GM23338 (cell line): ENCODE measurements around the gene IFT52. TPM values are rescaled to one million over a fixed set of nuclear protein-coding genes. Genes with fewer than 3 reads are reported as not detected.

Source experiments
- ATAC-seq: fragments of 200-7000 bp; cut with Tn5 transposase; 3 replicates; pipeline ENCODE4 v1.9.1; 2020
- DNase-seq: peaks from one replicate; pipeline ENCODE4 v3.0.0-alpha.2; 2015; ENCODE audit warnings: low spot score
- H2AFZ ChIP-seq: fragments of 200-600 bp; sonication (generic); 2 replicates; pipeline ENCODE4 v1.8.0; 2016; ENCODE audit warnings: antibody characterized with exemption, mild to moderate bottlenecking, moderate library complexity
- H3F3A ChIP-seq: fragments of 200-600 bp; sonication (generic); replicated peaks from 2 replicates; pipeline ENCODE4 v1.8.0; 2017; ENCODE audit warnings: antibody characterized with exemption, mixed run types, low read depth
- H3K27ac ChIP-seq: fragments of 200-600 bp; sonication (generic); 2 replicates; pipeline ENCODE4 v1.6.1; 2016; ENCODE audit warnings: low read depth
- H3K27me3 ChIP-seq: fragments of 200-600 bp; sonication (generic); 2 replicates; pipeline ENCODE4 v1.8.0; 2016; ENCODE audit warnings: mild to moderate bottlenecking, mixed run types, moderate library complexity; ENCODE audit not compliant: insufficient read depth
- H3K36me3 ChIP-seq: fragments of 200-600 bp; sonication (generic); 2 replicates; pipeline ENCODE4 v1.8.0; 2016; ENCODE audit warnings: mild to moderate bottlenecking; ENCODE audit not compliant: insufficient read depth
- H3K4me1 ChIP-seq: fragments of 200-600 bp; sonication (generic); 2 replicates; pipeline ENCODE4 v1.8.0; 2016; ENCODE audit warnings: mild to moderate bottlenecking, moderate library complexity; ENCODE audit not compliant: insufficient read depth
- H3K4me2 ChIP-seq: fragments of 200-600 bp; sonication (generic); 2 replicates; pipeline ENCODE4 v1.7.1; 2017; ENCODE audit warnings: mixed run types
- H3K4me3 ChIP-seq: fragments of 200-600 bp; sonication (generic); 2 replicates; pipeline ENCODE4 v1.6.1; 2016; ENCODE audit warnings: mixed run types
- H3K79me2 ChIP-seq: fragments of 200-600 bp; sonication (generic); replicated peaks from 2 replicates; pipeline ENCODE4 v1.8.0; 2017; ENCODE audit warnings: mild to moderate bottlenecking; ENCODE audit not compliant: insufficient read depth
- H3K9me2 ChIP-seq: fragments of 200-600 bp; sonication (generic); 2 replicates; pipeline ENCODE4 v1.8.0; 2017; ENCODE audit not compliant: insufficient read depth
- H4K20me1 ChIP-seq: fragments of 200-600 bp; sonication (generic); replicated peaks from 2 replicates; pipeline ENCODE4 v1.8.0; 2017; ENCODE audit warnings: mild to moderate bottlenecking; ENCODE audit not compliant: insufficient read depth
- H3K27ac Mint-ChIP-seq: 2 replicates; pipeline ENCODE4 v1.8.0; 2020; ENCODE audit warnings: inconsistent platforms, mild to moderate bottlenecking, moderate library complexity, mixed read lengths
- H3K27me3 Mint-ChIP-seq: 3 replicates; pipeline ENCODE4 v1.8.0; 2022; ENCODE audit warnings: low read depth, mild to moderate bottlenecking, moderate library complexity, mixed read lengths, inconsistent platforms; ENCODE audit not compliant: insufficient read depth, poor library complexity
- H3K36me3 Mint-ChIP-seq: 3 replicates; pipeline ENCODE4 v1.8.0; 2021; ENCODE audit warnings: low read depth, mild to moderate bottlenecking, inconsistent platforms, moderate library complexity, mixed read lengths
- H3K4me1 Mint-ChIP-seq: 3 replicates; pipeline ENCODE4 v1.8.0; 2020; ENCODE audit warnings: mild to moderate bottlenecking, inconsistent platforms, mixed read lengths
- H3K4me3 Mint-ChIP-seq: 3 replicates; pipeline ENCODE4 v1.8.0; 2021; ENCODE audit warnings: moderate library complexity, mild to moderate bottlenecking, inconsistent platforms, mixed read lengths
- H3K9me3 Mint-ChIP-seq: 3 replicates; pipeline ENCODE4 v1.8.0; 2020; ENCODE audit warnings: moderate library complexity, mild to moderate bottlenecking, inconsistent platforms, mixed read lengths
- CREB1 ChIP-seq: fragments of 250-450 bp; sonication (Bioruptor Pico); IDR thresholded peaks from 2 replicates; pipeline ENCODE4 v1.5.0; 2020; ENCODE audit warnings: low read depth, mild to moderate bottlenecking, moderate library complexity
- CTCF ChIP-seq, 2 experiments: fragments of 200-600 bp in 1 of 2; sonication (generic) in 1 of 2; conservative IDR thresholded peaks; 2 replicates each; pipeline versions ENCODE4 v1.5.1 to v1.6.1; 2016 to 2017; ENCODE audit warnings: antibody characterized with exemption in 2 of 2, low read depth in 2 of 2, mild to moderate bottlenecking in 2 of 2, moderate library complexity in 1 of 2
- ETS1 ChIP-seq: IDR thresholded peaks from 2 replicates; pipeline ENCODE4 v1.6.1; 2016; ENCODE audit warnings: antibody characterized with exemption
- EZH2 ChIP-seq: fragments of 200-600 bp; sonication (generic); IDR thresholded peaks from one replicate; pipeline ENCODE4 v1.8.0; 2017; ENCODE audit warnings: antibody characterized with exemption, mild to moderate bottlenecking, low read depth; ENCODE audit not compliant: unreplicated experiment
- EZH2phosphoT487 ChIP-seq: fragments of 200-600 bp; sonication (generic); IDR thresholded peaks from one replicate; pipeline ENCODE4 v1.8.1; 2018; ENCODE audit warnings: antibody characterized with exemption; ENCODE audit not compliant: unreplicated experiment
- JUNB ChIP-seq: IDR thresholded peaks from one replicate; pipeline ENCODE4 v1.6.1; 2016; ENCODE audit warnings: antibody characterized with exemption; ENCODE audit not compliant: unreplicated experiment
- NANOG ChIP-seq: IDR thresholded peaks from 2 replicates; pipeline ENCODE4 v1.6.1; 2016; ENCODE audit warnings: antibody characterized with exemption, borderline replicate concordance
- POLR2AphosphoS5 ChIP-seq: IDR thresholded peaks from 2 replicates; pipeline ENCODE4 v1.6.1; 2016; ENCODE audit warnings: antibody characterized with exemption, low read depth
- STAT1 ChIP-seq: IDR thresholded peaks from one replicate; pipeline ENCODE4 v1.6.1; 2016; ENCODE audit warnings: antibody characterized with exemption; ENCODE audit not compliant: unreplicated experiment
- ZNF114 ChIP-seq: fragments of 250-450 bp; sonication (Bioruptor Pico); IDR thresholded peaks from 2 replicates; pipeline ENCODE4 v1.5.0; 2020; ENCODE audit warnings: mild to moderate bottlenecking, moderate library complexity
- ZNF331 ChIP-seq: fragments of 250-450 bp; sonication (Bioruptor Pico); IDR thresholded peaks from 2 replicates; pipeline ENCODE4 v1.5.0; 2020; ENCODE audit warnings: low read depth, mild to moderate bottlenecking, moderate library complexity
- polyA plus RNA-seq: library from polyadenylated mRNA; unstranded; fragments of >200 nt; fragmentation: Nextera tagmentation; extraction: Ambion mirVana; gene quantifications from 2 replicates; pipeline ENCODE4 v1.2.1, GENCODE V29; 2016
- total RNA-seq: library from RNA; depleted of rRNA; stranded (reverse); fragments of >200 nt; shearing (Covaris generic); gene quantifications from 2 replicates; pipeline ENCODE4 v1.2.3, GENCODE V29; 2014
- TF ChIP-seq, protein P1 (sequence below): IDR thresholded peaks from one replicate; pipeline ENCODE4 v1.6.1; 2018; ENCODE audit warnings: antibody characterized with exemption; ENCODE audit not compliant: unreplicated experiment
- TF ChIP-seq, protein P2 (sequence below): fragments of 250-450 bp; sonication (Bioruptor Pico); IDR thresholded peaks from 2 replicates; pipeline ENCODE4 v1.5.0; 2020; ENCODE audit warnings: mild to moderate bottlenecking, moderate library complexity

IFT52 gene
- total and polyA plus RNA-seq, 2 experiments from 2014 or later: 30.4 to 39.8 TPM

DNA sequence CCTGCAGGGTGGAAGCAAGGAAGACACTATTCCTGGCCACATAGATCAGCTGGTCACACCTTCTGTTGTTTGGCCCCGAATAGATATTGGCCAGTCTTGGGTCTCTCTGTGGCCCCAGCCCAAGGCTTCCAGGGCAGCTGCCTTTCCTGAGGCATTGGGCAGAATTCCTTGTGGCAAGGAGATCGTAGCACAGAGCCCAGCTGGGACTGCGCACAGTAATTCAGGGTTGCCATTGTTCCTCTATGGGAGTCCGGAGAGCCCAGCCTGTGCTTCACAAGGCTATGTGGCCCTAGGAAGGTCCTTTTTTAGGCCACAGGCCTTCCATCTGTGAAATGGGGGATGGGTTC lies 25.0 kb upstream of the IFT52 start:
- Histone ChIP-seq H4K20me1 (no peaks in the 10 kb centered on the region), H3K4me3 (no peak overlapping the region), H3K27me3 (no peaks in the 10 kb centered on the region), H2AFZ (no peak overlapping the region), H3K36me3 (no peaks in the 10 kb centered on the region), H3F3A (no peaks in the 10 kb centered on the region), H3K79me2 (no peaks in the 10 kb centered on the region), H3K4me1 (no peaks in the 10 kb centered on the region), H3K9me2 (no peaks in the 10 kb centered on the region), H3K27ac (no peak overlapping the region), H3K4me2 (no peak overlapping the region)
- ATAC-seq (no peak), DNase-seq (no peak)
- no peak overlapping the region for H3K27ac Mint-ChIP-seq
- no peaks in the 10 kb centered on the region for H3K36me3 Mint-ChIP-seq
- no peaks in the 10 kb centered on the region for H3K9me3 Mint-ChIP-seq
- H3K27me3 Mint-ChIP-seq: peaks cover 3% of the 10 kb centered on the region
- no peaks in the 10 kb centered on the region for H3K4me1 Mint-ChIP-seq
- no peak for TF ChIP-seq CTCF (conservative IDR thresholded peaks at IDR 0.05; ENCODE audit: low read depth in 2 of 2)
- no peak for TF ChIP-seq EZH2phosphoT487
- TF ChIP-seq, protein P1, sequence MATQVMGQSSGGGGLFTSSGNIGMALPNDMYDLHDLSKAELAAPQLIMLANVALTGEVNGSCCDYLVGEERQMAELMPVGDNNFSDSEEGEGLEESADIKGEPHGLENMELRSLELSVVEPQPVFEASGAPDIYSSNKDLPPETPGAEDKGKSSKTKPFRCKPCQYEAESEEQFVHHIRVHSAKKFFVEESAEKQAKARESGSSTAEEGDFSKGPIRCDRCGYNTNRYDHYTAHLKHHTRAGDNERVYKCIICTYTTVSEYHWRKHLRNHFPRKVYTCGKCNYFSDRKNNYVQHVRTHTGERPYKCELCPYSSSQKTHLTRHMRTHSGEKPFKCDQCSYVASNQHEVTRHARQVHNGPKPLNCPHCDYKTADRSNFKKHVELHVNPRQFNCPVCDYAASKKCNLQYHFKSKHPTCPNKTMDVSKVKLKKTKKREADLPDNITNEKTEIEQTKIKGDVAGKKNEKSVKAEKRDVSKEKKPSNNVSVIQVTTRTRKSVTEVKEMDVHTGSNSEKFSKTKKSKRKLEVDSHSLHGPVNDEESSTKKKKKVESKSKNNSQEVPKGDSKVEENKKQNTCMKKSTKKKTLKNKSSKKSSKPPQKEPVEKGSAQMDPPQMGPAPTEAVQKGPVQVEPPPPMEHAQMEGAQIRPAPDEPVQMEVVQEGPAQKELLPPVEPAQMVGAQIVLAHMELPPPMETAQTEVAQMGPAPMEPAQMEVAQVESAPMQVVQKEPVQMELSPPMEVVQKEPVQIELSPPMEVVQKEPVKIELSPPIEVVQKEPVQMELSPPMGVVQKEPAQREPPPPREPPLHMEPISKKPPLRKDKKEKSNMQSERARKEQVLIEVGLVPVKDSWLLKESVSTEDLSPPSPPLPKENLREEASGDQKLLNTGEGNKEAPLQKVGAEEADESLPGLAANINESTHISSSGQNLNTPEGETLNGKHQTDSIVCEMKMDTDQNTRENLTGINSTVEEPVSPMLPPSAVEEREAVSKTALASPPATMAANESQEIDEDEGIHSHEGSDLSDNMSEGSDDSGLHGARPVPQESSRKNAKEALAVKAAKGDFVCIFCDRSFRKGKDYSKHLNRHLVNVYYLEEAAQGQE: no peak
- no peak for TF ChIP-seq ETS1
- no peak for TF ChIP-seq CREB1 (CRISPR knock-in tag)
- TF ChIP-seq EZH2: no peak
- no peak for TF ChIP-seq POLR2AphosphoS5
- no peak for TF ChIP-seq ZNF331 (CRISPR knock-in tag)
- TF ChIP-seq, protein P2, sequence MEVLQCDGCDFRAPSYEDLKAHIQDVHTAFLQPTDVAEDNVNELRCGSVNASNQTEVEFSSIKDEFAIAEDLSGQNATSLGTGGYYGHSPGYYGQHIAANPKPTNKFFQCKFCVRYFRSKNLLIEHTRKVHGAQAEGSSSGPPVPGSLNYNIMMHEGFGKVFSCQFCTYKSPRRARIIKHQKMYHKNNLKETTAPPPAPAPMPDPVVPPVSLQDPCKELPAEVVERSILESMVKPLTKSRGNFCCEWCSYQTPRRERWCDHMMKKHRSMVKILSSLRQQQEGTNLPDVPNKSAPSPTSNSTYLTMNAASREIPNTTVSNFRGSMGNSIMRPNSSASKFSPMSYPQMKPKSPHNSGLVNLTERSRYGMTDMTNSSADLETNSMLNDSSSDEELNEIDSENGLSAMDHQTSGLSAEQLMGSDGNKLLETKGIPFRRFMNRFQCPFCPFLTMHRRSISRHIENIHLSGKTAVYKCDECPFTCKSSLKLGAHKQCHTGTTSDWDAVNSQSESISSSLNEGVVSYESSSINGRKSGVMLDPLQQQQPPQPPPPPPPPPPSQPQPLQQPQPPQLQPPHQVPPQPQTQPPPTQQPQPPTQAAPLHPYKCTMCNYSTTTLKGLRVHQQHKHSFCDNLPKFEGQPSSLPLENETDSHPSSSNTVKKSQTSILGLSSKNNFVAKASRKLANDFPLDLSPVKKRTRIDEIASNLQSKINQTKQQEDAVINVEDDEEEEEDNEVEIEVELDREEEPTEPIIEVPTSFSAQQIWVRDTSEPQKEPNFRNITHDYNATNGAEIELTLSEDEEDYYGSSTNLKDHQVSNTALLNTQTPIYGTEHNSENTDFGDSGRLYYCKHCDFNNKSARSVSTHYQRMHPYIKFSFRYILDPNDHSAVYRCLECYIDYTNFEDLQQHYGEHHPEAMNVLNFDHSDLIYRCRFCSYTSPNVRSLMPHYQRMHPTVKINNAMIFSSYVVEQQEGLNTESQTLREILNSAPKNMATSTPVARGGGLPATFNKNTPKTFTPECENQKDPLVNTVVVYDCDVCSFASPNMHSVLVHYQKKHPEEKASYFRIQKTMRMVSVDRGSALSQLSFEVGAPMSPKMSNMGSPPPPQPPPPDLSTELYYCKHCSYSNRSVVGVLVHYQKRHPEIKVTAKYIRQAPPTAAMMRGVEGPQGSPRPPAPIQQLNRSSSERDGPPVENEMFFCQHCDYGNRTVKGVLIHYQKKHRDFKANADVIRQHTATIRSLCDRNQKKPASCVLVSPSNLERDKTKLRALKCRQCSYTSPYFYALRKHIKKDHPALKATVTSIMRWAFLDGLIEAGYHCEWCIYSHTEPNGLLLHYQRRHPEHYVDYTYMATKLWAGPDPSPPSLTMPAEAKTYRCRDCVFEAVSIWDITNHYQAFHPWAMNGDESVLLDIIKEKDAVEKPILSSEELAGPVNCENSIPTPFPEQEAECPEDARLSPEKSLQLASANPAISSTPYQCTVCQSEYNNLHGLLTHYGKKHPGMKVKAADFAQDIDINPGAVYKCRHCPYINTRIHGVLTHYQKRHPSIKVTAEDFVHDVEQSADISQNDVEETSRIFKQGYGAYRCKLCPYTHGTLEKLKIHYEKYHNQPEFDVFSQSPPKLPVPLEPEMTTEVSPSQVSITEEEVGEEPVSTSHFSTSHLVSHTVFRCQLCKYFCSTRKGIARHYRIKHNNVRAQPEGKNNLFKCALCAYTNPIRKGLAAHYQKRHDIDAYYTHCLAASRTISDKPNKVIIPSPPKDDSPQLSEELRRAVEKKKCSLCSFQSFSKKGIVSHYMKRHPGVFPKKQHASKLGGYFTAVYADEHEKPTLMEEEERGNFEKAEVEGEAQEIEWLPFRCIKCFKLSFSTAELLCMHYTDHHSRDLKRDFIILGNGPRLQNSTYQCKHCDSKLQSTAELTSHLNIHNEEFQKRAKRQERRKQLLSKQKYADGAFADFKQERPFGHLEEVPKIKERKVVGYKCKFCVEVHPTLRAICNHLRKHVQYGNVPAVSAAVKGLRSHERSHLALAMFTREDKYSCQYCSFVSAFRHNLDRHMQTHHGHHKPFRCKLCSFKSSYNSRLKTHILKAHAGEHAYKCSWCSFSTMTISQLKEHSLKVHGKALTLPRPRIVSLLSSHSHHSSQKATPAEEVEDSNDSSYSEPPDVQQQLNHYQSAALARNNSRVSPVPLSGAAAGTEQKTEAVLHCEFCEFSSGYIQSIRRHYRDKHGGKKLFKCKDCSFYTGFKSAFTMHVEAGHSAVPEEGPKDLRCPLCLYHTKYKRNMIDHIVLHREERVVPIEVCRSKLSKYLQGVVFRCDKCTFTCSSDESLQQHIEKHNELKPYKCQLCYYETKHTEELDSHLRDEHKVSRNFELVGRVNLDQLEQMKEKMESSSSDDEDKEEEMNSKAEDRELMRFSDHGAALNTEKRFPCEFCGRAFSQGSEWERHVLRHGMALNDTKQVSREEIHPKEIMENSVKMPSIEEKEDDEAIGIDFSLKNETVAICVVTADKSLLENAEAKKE (CRISPR knock-in tag): no peak
- TF ChIP-seq ZNF114 (CRISPR knock-in tag): no peak
- no peak for TF ChIP-seq JUNB
- TF ChIP-seq NANOG: no peak
- no peak for TF ChIP-seq STAT1
- H3K4me3 Mint-ChIP-seq: no peak overlapping the region
